GM18505 (cell line): ENCODE data around the gene DIPK1C.

Source experiments
- ATAC-seq: cut with Tn5 transposase; IDR thresholded peaks from one replicate; pipeline ENCODE4 v1.9.1; 2021; ENCODE audit not compliant: unreplicated experiment
- POLR2A ChIP-seq: IDR thresholded peaks from 4 replicates; pipeline ENCODE4 v1.6.1; 2011; ENCODE audit warnings: borderline replicate concordance; ENCODE audit not compliant: insufficient read depth, insufficient read length; ENCODE audit errors: extremely low read depth

Gene DIPK1C

GRCh38 chr18:74434466-74434865 lies 22.6 kb downstream of the DIPK1C start:
- ATAC-seq: no peak
- no peak for TF ChIP-seq POLR2A

DNA sequence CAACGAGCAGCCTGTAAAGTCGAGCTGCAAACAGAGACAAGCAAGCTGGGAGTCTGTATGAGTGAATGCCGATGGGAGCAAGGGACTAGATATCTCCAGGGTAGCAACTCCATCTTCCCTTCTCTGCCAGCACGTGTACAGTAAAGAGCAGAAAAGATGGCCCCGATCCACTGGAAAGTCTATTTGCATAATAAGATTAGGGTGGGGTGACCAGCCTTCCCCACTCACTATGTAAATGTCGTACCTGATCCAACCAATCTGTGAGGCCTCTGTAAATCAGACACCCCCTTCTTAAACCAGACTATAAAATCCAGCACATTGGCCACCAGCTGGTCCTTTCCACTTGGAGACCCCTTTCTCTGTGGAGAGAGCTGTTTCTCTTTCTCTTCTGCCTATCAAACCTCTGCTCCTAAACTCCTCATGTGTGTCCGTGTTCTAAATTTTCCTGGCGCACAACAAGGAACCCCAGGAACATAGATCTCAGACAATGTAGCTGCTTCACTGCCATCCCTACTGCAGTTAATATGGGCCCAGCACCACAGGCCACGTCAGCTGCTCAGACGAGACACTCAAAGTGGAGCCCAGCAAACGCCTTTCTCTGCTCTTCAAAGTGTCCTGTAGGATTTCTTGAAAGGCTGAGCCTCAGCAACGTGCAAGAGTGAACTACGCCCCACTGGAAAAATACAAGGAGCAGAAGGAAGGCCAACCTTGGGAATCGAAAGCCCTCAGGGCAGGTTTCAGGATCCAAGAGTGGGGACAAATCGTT lies 26.1 kb downstream of the DIPK1C start:
- no peak for ATAC-seq
- no peak for TF ChIP-seq POLR2A

GRCh38 chr18:74430231-74430630 lies 26.9 kb downstream of the DIPK1C start:
- no peak for ATAC-seq
- TF ChIP-seq POLR2A: no peak

DNA sequence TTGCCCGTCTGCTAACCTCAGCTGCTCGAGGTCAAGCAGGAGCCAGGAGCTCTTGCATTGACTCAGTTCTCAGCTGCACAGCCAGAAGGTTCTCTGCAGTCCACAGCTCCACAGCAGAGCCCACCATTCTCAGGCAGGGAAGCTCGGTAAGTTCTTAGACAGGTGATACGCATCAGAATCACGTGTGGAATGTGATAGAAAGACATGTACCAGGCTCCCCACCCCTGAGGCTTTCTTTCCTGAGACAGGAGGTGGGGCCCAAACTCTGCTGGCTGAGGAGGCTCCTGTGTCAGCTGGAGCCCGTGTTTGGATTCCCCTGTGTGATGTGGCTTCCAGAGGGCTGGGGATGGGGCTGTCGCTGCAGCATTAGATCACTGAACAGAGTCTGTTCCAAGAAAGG lies 28.0 kb downstream of the DIPK1C start:
- ATAC-seq: no peak
- no peak for TF ChIP-seq POLR2A

- ATAC-seq: no peak
- TF ChIP-seq POLR2A: no peak
Measured at GRCh38 chr18:74427442-74428112, 29.5 kb downstream of the DIPK1C start.

- ATAC-seq: no peak
- TF ChIP-seq POLR2A: no peak
Measured at GRCh38 chr18:74425876-74426275, 31.2 kb downstream of the DIPK1C start.

DNA sequence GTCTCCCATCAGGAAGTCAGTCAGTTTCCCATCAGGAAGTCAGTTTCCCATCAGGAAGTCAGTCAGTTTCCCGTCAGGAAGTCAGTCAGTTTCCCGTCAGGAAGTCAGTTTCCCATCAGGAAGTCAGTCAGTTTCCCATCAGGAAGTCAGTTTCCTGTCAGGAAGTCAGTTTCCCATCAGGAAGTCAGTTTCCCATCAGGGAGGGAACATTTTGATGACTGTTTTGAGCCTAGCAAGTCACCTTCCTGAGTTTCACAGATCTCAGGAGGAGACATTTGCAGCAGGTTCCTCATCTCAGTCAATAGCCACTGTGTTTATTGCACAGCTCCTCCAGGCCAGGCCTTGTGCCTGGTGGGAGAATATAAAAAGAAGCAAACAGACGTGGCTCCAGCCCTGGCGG lies 31.9 kb downstream of the DIPK1C start:
- no peak for TF ChIP-seq POLR2A
- ATAC-seq: no peak

- ATAC-seq: no peak
- TF ChIP-seq POLR2A: no peak
Measured at GRCh38 chr18:74422541-74422940, 34.6 kb downstream of the DIPK1C start.

DNA sequence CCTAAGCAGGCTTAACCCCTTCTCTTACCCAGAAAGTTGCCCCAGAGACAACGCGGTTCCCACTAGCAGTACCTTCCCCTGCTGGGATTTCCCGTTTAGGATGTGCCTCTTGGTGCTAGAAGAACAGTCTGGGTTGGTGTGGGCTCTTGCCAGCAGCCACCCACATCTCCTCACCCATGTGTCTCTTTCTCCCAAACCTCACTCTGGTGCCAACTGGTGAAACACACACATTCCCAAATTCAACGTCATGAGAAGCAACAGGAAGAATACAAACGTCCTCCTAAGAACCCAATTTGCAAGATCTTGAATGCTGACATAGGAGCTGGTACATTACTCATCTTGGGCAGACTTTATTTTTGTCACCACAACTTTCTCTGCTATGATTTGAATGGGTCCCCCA lies 36.2 kb downstream of the DIPK1C start:
- TF ChIP-seq POLR2A: no peak
- no peak for ATAC-seq

- TF ChIP-seq POLR2A: no peak
- no peak for ATAC-seq
Measured at GRCh38 chr18:74420481-74420880, 36.6 kb downstream of the DIPK1C start.

DNA sequence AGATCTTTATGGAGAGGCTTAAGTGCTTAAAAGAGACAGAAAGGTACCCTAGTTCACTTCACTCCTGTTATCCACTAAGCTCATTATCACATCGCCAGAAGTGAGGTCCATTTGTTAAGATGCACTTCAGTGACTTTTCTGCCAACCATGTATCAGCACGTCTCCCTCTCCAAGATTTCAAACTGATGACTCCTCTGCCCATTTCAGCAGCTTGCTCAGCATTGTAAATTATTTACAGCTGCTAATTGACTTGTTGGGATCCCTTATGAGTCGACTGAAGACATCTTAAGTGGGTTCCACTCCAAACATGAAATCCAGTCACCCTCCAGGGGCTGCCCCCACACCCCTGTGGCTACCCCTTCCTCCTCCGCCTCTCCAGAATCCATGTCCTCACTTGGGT lies 37.3 kb downstream of the DIPK1C start:
- no peak for ATAC-seq
- no peak for TF ChIP-seq POLR2A

DNA sequence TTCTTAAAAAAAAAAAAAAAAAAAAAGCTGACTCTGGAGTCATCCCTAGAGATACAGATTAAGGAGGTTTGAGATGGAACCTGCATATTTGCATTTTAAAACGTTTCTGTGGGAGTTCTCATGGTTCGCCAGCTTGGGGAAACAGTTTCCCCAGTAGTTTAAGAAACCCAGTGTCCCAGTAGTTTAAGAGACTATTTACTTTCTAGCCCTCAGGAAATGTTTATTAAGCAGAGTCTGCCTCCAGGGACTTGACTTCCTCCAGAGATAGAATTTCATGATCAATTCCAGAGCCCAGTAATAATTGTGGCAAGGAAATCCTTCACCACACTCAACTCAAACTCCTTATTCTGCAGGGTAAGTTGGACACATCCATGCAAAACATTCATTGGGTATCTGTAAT lies 39.1 kb downstream of the DIPK1C start:
- no peak for TF ChIP-seq POLR2A
- ATAC-seq: no peak

DNA sequence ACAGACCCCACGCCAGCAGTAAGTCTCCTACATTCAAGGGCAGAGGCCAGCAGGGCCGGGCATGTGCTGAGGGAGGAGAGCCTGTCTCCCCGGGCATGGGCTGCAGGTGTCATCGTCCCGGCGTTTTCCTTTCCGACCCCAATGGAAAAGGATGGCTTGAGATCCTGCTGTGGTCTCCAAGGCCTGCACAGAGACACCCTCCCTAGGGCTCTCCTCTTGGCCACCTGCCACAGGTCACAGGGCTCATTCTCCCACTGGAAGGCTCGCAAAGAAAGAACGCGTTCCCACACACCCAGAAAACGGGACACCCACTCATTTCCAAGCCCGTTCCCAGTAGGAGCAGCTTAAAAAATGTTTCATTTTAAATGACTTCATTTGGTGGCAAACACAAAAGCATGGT lies 41.0 kb downstream of the DIPK1C start:
- TF ChIP-seq POLR2A: no peak

DNA sequence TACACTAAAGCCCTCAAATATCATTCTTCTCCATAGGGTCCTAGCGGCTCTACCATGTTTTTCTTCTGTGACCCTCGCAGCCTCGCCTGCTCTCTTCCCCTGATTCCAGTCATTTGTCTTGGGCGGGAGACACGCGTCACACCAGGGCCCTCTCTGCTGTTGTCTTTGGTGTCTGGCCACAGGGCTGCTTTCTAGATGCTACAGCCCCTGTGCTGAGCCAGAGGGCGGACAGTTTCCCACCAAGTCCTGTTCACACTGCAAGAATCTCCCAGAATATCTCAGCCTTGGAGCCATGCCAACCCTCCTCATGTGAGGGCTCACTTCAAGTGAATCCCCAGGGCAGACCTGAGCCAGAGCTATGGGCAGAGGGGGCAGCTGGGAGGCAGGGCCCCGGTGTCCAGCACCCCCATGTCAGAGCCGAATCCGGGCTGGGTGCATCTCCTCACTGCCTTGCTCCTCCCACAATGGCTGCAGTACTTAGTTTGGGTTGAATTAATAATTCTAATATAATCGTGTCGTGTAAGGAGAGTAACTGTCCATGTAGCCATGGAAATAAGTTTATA lies 42.1 kb downstream of the DIPK1C start:
- TF ChIP-seq POLR2A: no peak

More for the DNA sequence above, 41.0 kb downstream of the DIPK1C start:
- ATAC-seq: no peak

More for the DNA sequence above, 42.1 kb downstream of the DIPK1C start:
- no peak for ATAC-seq
